K562 (cell line): ENCODE results near the gene EMX1. TPM values are rescaled to one million over a fixed set of nuclear protein-coding genes. Genes with fewer than 3 reads are reported as not detected.

Experiments
- ATAC-seq: fragments of 200-7000 bp; cut with Tn5 transposase; 3 replicates; pipeline ENCODE4 v1.9.1; 2020; ENCODE audit warnings: moderate library complexity
- BruUV-seq: library from RNA; stranded (reverse); fragments of 400-500 nt; replicated peaks from 2 replicates; lab custom pipeline; 2021; lab: Mats Ljungman, UMichigan
- CTCF ChIA-PET: fragments of 300-600 bp; formaldehyde crosslinking; extraction: SDS; loops from one replicate; lab custom pipeline; 2021; ENCODE audit warnings: low intra/inter-chr PET ratio; lab: Yijun Ruan, JAX
- POLR2A ChIA-PET: fragments of 300-600, 350-650 bp; sonication (Branson Sonifier 250); formaldehyde crosslinking; extraction: SDS; loops from one replicate; lab custom pipeline; 2021; ENCODE audit warnings: antibody characterized with exemption, inconsistent platforms; lab: Yijun Ruan, JAX
- DNase-seq, 4 experiments: peaks; one replicate each; pipeline versions ENCODE4 v3.0.0 to v3.0.0-alpha.2; 2011 to 2018; ENCODE audit warnings: low spot score in 3 of 4, mixed read lengths in 3 of 4; ENCODE audit errors: extremely low read depth in 1 of 4
- FAIRE-seq: peaks from 2 replicates; lab custom pipeline; 2011; peaks lifted over from hg19 to GRCh38; lab: Jason Lieb, UNC
- H2AFZ ChIP-seq: 2 replicates; pipeline ENCODE4 v1.6.0; 2011; ENCODE audit warnings: low read depth, low read length, control low read depth, inconsistent platforms
- H3K27ac ChIP-seq: fragments of 200-600 bp; 3 replicates; pipeline ENCODE4 v1.8.0; 2011; ENCODE audit warnings: low read depth, mild to moderate bottlenecking, control low read depth, inconsistent platforms, low read length, moderate library complexity, mixed read lengths; ENCODE audit errors: extremely low read depth
- H3K27me3 ChIP-seq, 2 experiments: fragments of 300-600 bp in 1 of 2; 2 replicates in 1 of 2; 3 replicates in 1 of 2; pipeline versions ENCODE4 v1.6.0 to v1.8.0; 2011; ENCODE audit warnings: inconsistent platforms in 2 of 2, low read length in 2 of 2, mild to moderate bottlenecking in 1 of 2, mixed read lengths in 1 of 2, moderate library complexity in 1 of 2; ENCODE audit not compliant: control insufficient read depth in 2 of 2, insufficient read depth in 2 of 2
- H3K36me3 ChIP-seq: fragments of 300-600 bp; 3 replicates; pipeline ENCODE4 v1.8.0; 2011; ENCODE audit warnings: mild to moderate bottlenecking, low read length, inconsistent platforms; ENCODE audit not compliant: control insufficient read depth, insufficient read depth
- H3K4me1 ChIP-seq, 2 experiments: fragments of 200-600 bp in 1 of 2; replicated peaks in 1 of 2; 2 replicates in 1 of 2; 3 replicates in 1 of 2; pipeline versions ENCODE4 v1.5.1 to v1.8.0; 2011; ENCODE audit warnings: inconsistent platforms in 2 of 2, low read length in 2 of 2, mild to moderate bottlenecking in 1 of 2, mixed read lengths in 1 of 2, moderate library complexity in 1 of 2; ENCODE audit not compliant: control insufficient read depth in 2 of 2, insufficient read depth in 2 of 2
- H3K4me2 ChIP-seq: 2 replicates; pipeline ENCODE4 v1.6.1; 2011; ENCODE audit warnings: low read length, control low read depth, inconsistent platforms, mixed read lengths; ENCODE audit not compliant: insufficient read depth
- H3K4me3 ChIP-seq: fragments of 200-600 bp; sonication (generic), shearing (Covaris generic); 2 replicates; pipeline ENCODE4 v1.5.1; 2016; ENCODE audit warnings: control low read depth, inconsistent platforms
- H3K79me2 ChIP-seq: fragments of 200-600 bp; 3 replicates; pipeline ENCODE4 v1.8.0; 2011; ENCODE audit warnings: low read length, inconsistent platforms; ENCODE audit not compliant: control insufficient read depth, insufficient read depth
- H3K9ac ChIP-seq, 2 experiments: 2 replicates each; pipeline versions ENCODE4 v1.6.0 to v1.6.1; 2011; ENCODE audit warnings: low read depth in 2 of 2, low read length in 2 of 2, control low read depth in 1 of 2, inconsistent platforms in 1 of 2, mild to moderate bottlenecking in 1 of 2, mixed read lengths in 1 of 2; ENCODE audit not compliant: insufficient read depth in 1 of 2
- H3K9me1 ChIP-seq: one replicate; pipeline ENCODE4 v1.6.0; 2011; ENCODE audit warnings: inconsistent platforms, mild to moderate bottlenecking, low read length, moderate library complexity; ENCODE audit not compliant: control insufficient read depth, insufficient read depth
- H3K9me3 ChIP-seq: replicated peaks from 2 replicates; pipeline ENCODE4 v1.5.1; 2011; ENCODE audit warnings: low read depth, low read length, inconsistent platforms; ENCODE audit not compliant: control insufficient read depth, insufficient read depth
- H4K20me1 ChIP-seq: replicated peaks from 2 replicates; pipeline ENCODE4 v1.6.1; 2011; ENCODE audit warnings: low read length, inconsistent platforms, mixed read lengths; ENCODE audit not compliant: control insufficient read depth, insufficient read depth
- CHD1 ChIP-seq: fragments of 200-600 bp; sonication (generic); IDR thresholded peaks from one replicate; pipeline ENCODE4 v1.6.1; 2012; ENCODE audit warnings: mild to moderate bottlenecking, moderate library complexity, low read length, inconsistent platforms
- CREB1 ChIP-seq, 2 experiments: sonication (generic) in 1 of 2; formaldehyde crosslinking in 1 of 2; IDR thresholded peaks; 2 replicates each; pipeline versions ENCODE4 v1.6.1 to v1.8.0; 2012 to 2022; ENCODE audit warnings: inconsistent platforms in 1 of 2, mild to moderate bottlenecking in 1 of 2, missing genetic modification reagents in 1 of 2, moderate library complexity in 1 of 2
- CREM ChIP-seq: IDR thresholded peaks from 2 replicates; pipeline ENCODE4 v1.6.1; 2014; ENCODE audit warnings: antibody characterized with exemption, low read depth
- GTF3C2 ChIP-seq: IDR thresholded peaks from 3 replicates; pipeline ENCODE4 v1.6.1; 2011; ENCODE audit warnings: borderline replicate concordance, mild to moderate bottlenecking, moderate library complexity; ENCODE audit not compliant: insufficient read length; ENCODE audit errors: extremely low read depth
- HEY1 ChIP-seq: fragments of 250-450 bp; sonication (Bioruptor Pico); IDR thresholded peaks from 2 replicates; pipeline ENCODE4 v1.5.0; 2020; ENCODE audit warnings: mild to moderate bottlenecking, moderate library complexity, borderline replicate concordance
- NR2F6 ChIP-seq: fragments of 450-650 bp; formaldehyde crosslinking; IDR thresholded peaks from 2 replicates; pipeline ENCODE4 v1.4.0; 2020; ENCODE audit warnings: mild to moderate bottlenecking
- PCBP1 ChIP-seq: fragments of 200-400 bp; formaldehyde crosslinking; IDR thresholded peaks from 2 replicates; pipeline ENCODE4 v1.6.1; 2018; ENCODE audit warnings: mild to moderate bottlenecking, low read depth, low read length; ENCODE audit not compliant: poor library complexity, severe bottlenecking
- POLR2AphosphoS2 ChIP-seq: IDR thresholded peaks from 2 replicates; pipeline ENCODE4 v1.6.1; 2012; ENCODE audit warnings: low read length, improper control_type of control experiment
- PURB ChIP-seq: sonication (generic); formaldehyde crosslinking; IDR thresholded peaks from 2 replicates; pipeline ENCODE4 v1.9.0; 2021; ENCODE audit warnings: low read depth, mild to moderate bottlenecking, missing genetic modification reagents
- ZNF639 ChIP-seq, 2 experiments: fragments of 200-800 bp in 1 of 2; sonication (Bioruptor generic) in 1 of 2; sonication (generic) in 1 of 2; formaldehyde crosslinking in 1 of 2; IDR thresholded peaks in 1 of 2; conservative IDR thresholded peaks in 1 of 2; 2 replicates each; pipeline versions ENCODE4 v1.5.0 to v1.6.1; 2016 to 2020; ENCODE audit warnings: missing compliant biosample characterization in 1 of 2, missing genetic modification characterization in 1 of 2, missing genetic modification reagents in 1 of 2
- WGBS: fragments of 100-300 bp; shearing (Covaris generic); methylation state at CpG from one replicate; pipeline ENCODE4 v1.1.6; 2016; ENCODE audit warnings: low coverage, mixed read lengths; ENCODE audit not compliant: insufficient coverage; ENCODE audit errors: missing lambda C conversion rate; 5-methylcytosine and 5-hydroxymethylcytosine counted together
- in situ Hi-C: fragments of 300-500 bp; cut with MboI; formaldehyde crosslinking; loops from 4 replicates; pipeline ENCODE4 v1.15.0; 2018; ENCODE audit warnings: inconsistent platforms, mixed read lengths
- intact Hi-C: fragments of 100-400 bp; cut with micrococcal nuclease; formaldehyde crosslinking; loops from 2 replicates; pipeline ENCODE4 v1.14.2; 2022
- polyA plus RNA-seq, 8 experiments: library from polyadenylated mRNA; depleted of rRNA in 4 of 8; stranded (reverse) in 5 of 8; unstranded in 3 of 8; fragments of >200 nt; fragmentation: Nextera tagmentation in 2 of 8; fragmentation: Illumina TruSeq in 1 of 8; extraction: Ambion mirVana in 2 of 8; extraction: Trizol in 1 of 8; gene quantifications; 2 replicates each; pipeline versions ENCODE4 v1.2.1 to v1.2.3, GENCODE V29; 2011 to 2014; ENCODE audit warnings: inconsistent platforms in 1 of 8, missing spikeins in 1 of 8
- total RNA-seq, 7 experiments: library from RNA; depleted of rRNA in 6 of 7; stranded (reverse); fragments of >200 nt in 6 of 7; fragmentation: Illumina TruSeq in 2 of 7; extraction: Trizol in 2 of 7; gene quantifications; 2 replicates each; pipeline versions ENCODE4 v1.2.1 to v1.2.3, GENCODE V29; 2011 to 2021; ENCODE audit warnings: low replicate concordance in 1 of 7
- TF ChIP-seq, protein P1 (sequence below): fragments of 250-450 bp; sonication (Bioruptor Pico); IDR thresholded peaks from 2 replicates; pipeline ENCODE4 v1.5.0; 2021; ENCODE audit warnings: mild to moderate bottlenecking, borderline replicate concordance
- TF ChIP-seq, protein P2 (sequence below): sonication (generic); formaldehyde crosslinking; IDR thresholded peaks from 2 replicates; pipeline ENCODE4 v1.8.0; 2022; ENCODE audit warnings: mild to moderate bottlenecking, missing genetic modification reagents

The EMX1 gene
- total and polyA plus RNA-seq, 9 of the 15 experiments (the other 6 are each of a cell fraction or from before 2014, with no cell fraction given) = 0.10 to 0.32 (median 0.21) TPM; not detected in 6

DNA sequence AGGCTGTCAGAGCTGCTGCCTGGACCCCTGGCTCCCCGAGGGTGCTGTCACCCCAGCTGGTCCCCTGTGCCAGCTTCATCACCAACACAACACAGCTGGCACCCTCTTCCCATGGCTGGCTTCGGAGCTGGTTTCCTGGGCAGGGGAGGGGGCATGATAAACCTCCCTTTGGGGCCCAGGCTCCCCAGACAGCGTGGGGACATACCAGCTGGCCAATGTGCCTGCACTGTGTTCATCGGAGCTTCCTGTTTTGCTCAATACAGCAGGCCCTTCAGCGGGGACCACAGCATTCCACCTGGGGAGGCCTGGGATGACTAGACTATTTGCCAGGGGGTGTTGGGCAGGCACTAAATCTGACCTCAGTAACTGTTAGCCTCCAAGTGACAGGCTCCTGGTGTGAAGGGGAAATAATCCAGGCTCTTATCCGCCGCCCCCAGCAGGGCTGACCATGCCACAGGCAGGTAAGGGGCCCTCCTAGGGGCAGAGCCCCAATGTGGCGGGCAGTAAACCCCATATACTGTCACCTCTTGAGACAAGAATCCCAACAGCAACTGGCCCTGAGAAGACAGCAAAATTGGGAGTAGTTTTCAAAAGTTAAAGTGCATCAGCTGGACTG, 44.6 kb downstream of the EMX1 start:
- H3K36me3 ChIP-seq = no peaks in the 10 kb centered on the region
- no peak overlapping the region for H3K27ac ChIP-seq
- H3K4me1 ChIP-seq = peaks cover 0 to 10% of the 10 kb centered on the region in 2 experiments; a peak in 1 of 5 replicates
- no peak overlapping the region for H2AFZ ChIP-seq
- in situ Hi-C loops = no loop called here
- H3K79me2 ChIP-seq = no peaks in the 10 kb centered on the region
- H3K9ac ChIP-seq = peak overlapping the region in 1 of 2 experiments; percentile 52; a peak in 1 of 4 replicates
- H3K9me1 ChIP-seq = no peaks in the 10 kb centered on the region
- intact Hi-C loops = no loop called here
- H3K4me3 ChIP-seq = no peak overlapping the region
- no peaks in the 10 kb centered on the region for H3K9me3 ChIP-seq
- FAIRE-seq (no peak), DNase-seq (no peak), ATAC-seq (no peak)
- WGBS = 80% methylated on average over 8 of the region's 8 CpGs
- no peak overlapping the region for H3K4me2 ChIP-seq
- ChIA-PET POLR2A (interaction anchor here (0.5 to 1.1 kb wide), 2 partner anchors 11 to 54 kb away, joined by 3 read pairs; no protein-coding TSS in a partner anchor), CTCF (no interaction called here)
- no peaks in the 10 kb centered on the region for H4K20me1 ChIP-seq
- no peaks in the 10 kb centered on the region for H3K27me3 ChIP-seq
- BruUV-seq = no TSS peak
- TF ChIP-seq HEY1 (CRISPR knock-in tag) (no peak), NR2F6 (CRISPR knock-in tag) (no peak), PURB (CRISPR knock-in tag) (no peak), CHD1 (no peak), POLR2AphosphoS2 (no peak), GTF3C2 (no peak), ZNF639 (CRISPR knock-in tag; conservative IDR thresholded peaks at IDR 0.05 in 1 of 2, IDR thresholded peaks at IDR 0.05 in 1 of 2) (no peak), CREB1 (IDR thresholded peaks at IDR 0.05) (no peak), CREB1 (CRISPR knock-in tag; IDR thresholded peaks at IDR 0.05) (no peak), PCBP1 (no peak), CREM (no peak)
- TF ChIP-seq, protein P1, sequence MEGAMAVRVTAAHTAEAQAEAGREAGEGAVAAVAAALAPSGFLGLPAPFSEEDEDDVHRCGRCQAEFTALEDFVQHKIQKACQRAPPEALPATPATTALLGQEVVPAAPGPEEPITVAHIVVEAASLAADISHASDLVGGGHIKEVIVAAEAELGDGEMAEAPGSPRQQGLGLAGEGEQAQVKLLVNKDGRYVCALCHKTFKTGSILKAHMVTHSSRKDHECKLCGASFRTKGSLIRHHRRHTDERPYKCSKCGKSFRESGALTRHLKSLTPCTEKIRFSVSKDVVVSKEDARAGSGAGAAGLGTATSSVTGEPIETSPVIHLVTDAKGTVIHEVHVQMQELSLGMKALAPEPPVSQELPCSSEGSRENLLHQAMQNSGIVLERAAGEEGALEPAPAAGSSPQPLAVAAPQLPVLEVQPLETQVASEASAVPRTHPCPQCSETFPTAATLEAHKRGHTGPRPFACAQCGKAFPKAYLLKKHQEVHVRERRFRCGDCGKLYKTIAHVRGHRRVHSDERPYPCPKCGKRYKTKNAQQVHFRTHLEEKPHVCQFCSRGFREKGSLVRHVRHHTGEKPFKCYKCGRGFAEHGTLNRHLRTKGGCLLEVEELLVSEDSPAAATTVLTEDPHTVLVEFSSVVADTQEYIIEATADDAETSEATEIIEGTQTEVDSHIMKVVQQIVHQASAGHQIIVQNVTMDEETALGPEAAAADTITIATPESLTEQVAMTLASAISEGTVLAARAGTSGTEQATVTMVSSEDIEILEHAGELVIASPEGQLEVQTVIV (CRISPR knock-in tag) = no peak
- TF ChIP-seq, protein P2, sequence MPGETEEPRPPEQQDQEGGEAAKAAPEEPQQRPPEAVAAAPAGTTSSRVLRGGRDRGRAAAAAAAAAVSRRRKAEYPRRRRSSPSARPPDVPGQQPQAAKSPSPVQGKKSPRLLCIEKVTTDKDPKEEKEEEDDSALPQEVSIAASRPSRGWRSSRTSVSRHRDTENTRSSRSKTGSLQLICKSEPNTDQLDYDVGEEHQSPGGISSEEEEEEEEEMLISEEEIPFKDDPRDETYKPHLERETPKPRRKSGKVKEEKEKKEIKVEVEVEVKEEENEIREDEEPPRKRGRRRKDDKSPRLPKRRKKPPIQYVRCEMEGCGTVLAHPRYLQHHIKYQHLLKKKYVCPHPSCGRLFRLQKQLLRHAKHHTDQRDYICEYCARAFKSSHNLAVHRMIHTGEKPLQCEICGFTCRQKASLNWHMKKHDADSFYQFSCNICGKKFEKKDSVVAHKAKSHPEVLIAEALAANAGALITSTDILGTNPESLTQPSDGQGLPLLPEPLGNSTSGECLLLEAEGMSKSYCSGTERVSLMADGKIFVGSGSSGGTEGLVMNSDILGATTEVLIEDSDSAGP (CRISPR knock-in tag) = no peak
